ENCODE data around the gene TBC1D13.
"Not testable (repeated sequence)": the region's sequence is repeated elsewhere in the genome, so short reads cannot be mapped to it uniquely, and the experiment has no call there.

The TBC1D13 gene
- total RNA-seq: 36.2 to 56.9 (median 44.4) reads per million in 4 experiments

DNA sequence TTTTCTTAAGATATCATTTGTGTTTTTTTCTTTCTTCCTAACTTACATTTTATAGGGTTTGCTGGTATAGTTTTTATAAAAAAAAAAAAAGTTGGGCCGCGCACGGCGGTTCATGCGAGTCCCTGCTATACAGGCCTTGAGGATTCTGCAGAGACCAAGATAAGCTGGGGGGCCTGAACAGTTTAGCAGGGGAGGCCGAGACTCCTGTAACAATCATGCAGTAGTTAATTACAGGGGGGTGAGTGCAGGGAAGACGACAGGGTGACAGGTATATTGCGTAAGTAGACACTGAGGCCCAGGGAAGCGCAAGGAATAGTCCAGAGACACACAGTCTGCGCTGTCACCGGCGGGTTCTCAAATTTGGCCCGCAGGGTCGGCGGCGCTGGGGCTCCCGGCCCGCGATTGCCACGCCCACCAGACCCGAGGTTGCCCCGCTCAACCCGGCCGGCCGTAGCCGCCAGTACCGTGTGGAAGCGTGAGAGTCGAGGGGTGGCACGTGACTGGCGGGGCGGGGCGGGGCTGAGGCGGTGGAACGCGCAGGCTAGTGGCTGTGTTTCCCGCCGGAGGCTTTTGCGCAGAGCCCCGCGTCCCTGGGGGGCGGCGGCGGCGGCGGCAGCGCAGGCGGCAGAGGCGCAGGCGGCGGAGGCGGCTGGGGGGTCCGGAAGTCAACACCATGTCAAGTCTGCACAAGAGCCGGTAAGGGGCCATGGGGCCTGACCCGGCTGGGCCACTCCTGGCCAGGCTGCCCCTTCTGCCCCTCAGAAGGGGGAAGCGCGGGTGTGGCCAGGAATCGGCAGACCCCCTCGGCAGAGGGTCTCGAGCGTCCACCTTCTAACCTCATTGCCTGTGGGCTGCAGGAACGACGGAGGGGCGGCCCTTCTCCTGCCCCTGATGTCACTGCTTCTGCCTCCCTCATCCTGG, at the start of gene TBC1D13:
TBC1D13 (plus strand) TSS at position 573 of the 921 bp plus-strand sequence; CDS start at position 674, 101 bp downstream.
- peak; percentile 85 for DNase-seq

DNA sequence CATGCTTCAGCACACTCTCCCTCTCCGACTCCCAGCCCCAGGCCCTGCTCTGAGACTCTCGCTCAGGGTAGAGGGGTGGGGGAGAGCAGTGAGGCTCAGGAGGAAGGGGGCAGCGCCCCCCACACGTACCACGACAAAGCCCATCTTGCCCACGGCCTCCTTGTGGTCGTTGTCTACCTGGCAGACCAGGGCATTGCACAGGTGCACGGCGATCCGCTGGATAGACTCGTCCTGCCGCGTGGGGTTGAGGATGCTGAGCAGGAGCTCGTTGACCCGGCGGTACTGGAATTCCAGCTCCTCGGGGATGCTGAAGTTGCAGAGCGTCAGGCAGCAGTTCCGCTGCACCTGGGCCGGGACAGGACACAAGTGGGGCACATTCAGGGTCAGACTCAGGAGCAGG, 44.7 kb upstream of the TBC1D13 start:
- no peak for DNase-seq

GRCh38 chr9:128743421-128743820, 43.6 kb upstream of the TBC1D13 start:
- DNase-seq: no peak

GRCh38 chr9:128747241-128747640, 39.8 kb upstream of the TBC1D13 start:
- DNase-seq: no peak

- no peak for DNase-seq
Measured at GRCh38 chr9:128750926-128751595, 36.0 kb upstream of the TBC1D13 start.

DNA sequence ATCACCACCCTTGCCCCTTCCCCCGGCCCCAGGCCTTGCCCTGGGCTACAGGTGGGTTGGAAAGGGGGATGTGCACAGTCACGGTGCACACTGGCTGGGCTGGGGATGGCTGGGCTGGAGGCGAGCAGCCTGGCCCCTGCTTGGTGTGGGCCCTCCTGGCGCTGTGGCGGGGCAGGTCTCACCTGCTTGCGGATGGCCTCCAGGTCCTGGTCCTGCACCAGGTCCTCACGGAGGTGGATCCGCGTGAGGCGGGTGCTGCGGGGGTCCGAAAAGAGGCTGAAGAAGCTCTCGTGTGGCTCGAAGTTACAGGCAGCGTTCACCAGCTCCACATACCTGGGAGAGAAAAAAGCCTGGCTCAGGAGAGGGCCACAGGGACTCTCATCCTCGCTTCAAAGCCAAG, 33.4 kb upstream of the TBC1D13 start:
- DNase-seq: no peak

DNA sequence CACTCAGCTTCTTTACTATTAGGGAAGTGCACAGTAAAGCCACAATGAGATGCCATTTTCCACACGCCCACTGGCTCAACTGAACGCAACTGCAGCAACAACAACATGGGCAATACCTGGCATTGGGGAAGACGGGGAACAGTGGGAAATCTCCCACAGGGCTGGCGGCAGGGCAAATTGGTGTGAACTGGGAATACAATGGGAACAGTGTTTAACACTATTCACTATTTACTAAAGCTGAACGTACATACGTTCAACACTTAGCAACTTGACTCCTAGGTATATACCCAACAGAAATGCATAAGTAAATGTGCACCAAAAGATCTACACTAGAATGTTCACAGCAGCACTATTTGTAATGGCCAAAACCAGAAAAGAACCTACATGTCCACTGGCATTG, 29.5 kb upstream of the TBC1D13 start:
- no peak for DNase-seq

DNA sequence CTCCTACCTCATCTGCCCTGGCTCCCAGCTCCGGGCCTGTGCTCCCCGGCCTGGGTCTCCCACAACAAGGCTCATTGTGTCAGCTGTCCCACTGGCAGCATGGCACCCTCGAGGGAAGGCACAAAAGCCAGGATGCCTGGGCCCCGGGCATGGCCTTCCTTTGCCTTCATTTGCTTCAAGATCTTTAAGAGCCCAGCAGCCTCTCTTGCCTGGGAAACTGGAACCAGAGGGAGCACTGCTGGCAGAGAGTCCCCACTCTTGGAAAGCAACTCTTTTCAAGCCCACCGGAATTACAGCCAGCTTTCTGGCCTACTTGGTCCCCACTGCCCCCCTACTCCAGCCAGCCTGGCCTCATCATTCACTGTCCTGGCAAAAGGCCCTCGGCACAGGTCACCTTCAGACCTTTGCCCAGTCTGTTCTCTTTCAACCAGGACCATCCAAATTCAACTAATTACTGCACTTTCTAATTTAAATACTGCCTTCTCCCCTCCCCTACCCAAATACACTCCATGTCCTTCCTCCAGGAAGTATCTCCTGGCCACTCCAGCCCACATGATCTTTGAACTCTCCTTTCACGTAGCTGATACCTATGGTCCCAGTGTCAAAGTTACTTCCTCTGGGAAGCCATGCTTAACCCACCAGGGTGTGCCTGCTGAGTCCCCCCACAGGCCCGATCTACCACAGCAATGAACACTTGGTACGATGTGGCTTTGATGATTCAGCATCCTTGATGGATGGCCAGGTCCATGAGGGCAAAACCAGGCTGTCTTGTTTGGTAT, 24.2 kb upstream of the TBC1D13 start:
- DNase-seq: no peak

DNA sequence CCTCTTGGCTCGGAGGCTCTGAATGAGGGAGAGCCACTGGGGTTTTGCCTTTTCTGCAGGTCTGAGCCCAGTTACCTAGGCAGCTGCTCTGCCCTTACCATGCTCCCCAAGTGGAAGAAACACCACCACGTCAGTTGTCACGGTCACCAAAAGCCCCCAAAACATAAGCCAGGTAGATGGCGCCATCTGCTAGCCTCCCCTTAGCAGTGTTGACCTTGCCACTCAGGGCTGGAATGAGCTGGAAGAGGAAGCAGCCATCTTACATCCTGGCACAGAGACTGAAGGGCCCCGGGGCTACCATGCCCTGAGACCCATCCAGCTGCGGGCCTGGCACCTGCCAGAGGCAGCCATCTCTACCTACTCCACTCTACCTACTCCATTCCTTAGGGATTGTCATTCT, 22.7 kb upstream of the TBC1D13 start:
- no peak for DNase-seq

DNA sequence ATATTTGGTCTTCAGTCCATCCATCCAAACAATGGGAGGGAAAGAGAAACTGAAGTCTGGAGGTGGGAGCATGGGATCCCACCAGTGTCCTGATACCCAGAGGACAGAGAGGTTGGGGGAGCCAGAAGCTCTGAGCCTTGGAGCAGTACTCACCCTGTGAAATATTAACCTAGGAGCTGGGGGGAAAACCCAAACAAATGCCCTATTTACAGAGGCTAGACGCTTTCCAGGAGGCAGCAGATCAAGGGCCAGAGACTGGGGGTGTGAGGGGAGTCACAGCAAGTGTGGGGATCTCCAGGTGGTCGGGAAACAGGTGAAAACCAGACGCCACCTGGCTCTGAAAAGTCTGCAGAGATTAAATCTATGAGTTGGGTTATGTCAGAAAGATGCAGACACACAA, 21.6 kb upstream of the TBC1D13 start:
- no peak for DNase-seq

DNA sequence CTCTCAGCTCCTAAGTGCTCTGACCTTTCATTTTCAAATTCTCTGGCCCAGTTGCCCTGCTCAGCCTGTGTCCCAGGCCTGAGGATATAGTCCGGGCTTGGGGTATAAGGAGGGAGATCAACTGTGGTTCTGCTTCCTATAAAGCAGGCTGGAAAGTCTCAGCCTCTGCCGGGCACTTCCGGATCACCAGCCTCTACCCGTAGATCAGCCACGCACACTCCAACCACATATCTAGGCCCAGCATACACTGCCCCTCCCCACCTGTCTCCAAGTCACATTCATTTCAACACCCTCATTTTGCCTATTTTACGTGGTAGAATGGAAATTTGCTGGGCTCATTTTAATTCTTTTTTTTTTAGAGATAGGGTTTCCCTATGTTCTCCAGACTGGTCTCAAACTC, 18.4 kb upstream of the TBC1D13 start:
- no peak for DNase-seq

DNA sequence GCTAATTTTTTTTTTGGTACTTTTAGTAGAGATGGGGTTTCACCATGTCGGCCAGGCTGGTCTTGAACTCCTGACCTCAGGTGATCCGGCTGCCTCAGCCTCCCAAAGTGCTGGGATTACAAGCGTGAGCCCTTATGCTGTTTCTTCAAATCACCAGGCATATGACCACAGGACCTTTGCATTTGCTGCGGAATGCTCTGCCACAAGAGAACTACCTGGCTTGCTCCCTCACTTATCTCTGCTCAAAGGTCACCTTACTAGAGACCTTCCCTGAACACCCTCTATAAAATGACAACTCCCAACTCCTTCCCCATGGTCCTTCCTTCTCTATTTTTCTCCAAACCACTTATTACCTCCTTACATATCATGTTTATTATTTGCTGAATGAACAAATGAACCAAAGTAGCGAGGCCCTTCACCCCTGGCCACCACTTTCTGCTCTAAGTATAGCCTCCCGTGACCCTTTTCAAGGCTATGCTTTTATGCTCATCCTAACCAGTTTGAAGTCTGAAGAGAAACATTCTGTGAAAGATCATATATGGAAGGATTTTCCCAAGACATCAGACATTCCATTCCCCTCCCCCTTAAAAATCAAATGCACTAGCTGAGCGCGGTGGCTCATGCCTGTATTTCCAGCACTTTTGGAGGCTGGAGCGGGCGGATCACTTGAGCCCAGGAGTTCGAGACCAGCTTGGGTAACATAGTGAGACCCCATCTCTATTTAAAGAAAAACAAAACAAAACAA, 16.6 kb upstream of the TBC1D13 start:
- no peak for DNase-seq

DNA sequence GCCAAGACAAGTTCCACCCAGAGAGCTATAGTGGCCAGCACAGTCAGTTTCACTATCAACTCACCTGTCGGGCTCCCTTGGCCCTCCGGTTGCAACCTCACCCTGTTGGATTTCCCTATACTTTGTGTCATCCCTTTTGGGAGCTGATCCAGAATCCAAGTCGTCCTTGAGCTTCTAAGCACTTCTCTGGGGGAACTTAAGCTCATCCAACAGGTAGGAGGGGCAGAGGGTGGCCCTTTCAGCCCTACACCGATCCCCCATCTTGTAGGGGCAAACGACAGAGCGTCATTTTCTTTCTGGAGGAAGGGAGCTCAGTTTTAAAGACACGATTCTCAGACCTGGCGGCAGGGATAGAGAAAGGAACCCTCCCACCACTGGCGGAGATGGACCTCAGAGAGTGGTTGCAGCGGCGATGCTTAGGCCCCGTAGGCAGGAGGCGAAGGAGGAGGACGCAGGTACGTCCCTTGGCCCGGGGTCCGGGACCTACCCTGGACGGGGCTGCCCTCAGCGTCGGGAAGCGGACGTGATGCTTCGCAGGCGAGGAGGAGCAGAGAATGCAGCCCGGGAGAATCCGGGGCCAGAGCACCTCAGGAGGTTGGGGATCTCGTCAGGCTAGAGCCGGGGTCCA, 15.8 kb upstream of the TBC1D13 start:
- no peak for DNase-seq

- DNase-seq: peak; percentile 79
Measured at GRCh38 chr9:128771745-128772519, 15.1 kb upstream of the TBC1D13 start, which contains the start of gene ZER1. Gene ZER1 (minus strand): TSS chr9:128771927. CDS start chr9:128755565, 16,362 bp downstream.

- no peak for DNase-seq
Measured at GRCh38 chr9:128773049-128773448, 14.0 kb upstream of the TBC1D13 start.

DNA sequence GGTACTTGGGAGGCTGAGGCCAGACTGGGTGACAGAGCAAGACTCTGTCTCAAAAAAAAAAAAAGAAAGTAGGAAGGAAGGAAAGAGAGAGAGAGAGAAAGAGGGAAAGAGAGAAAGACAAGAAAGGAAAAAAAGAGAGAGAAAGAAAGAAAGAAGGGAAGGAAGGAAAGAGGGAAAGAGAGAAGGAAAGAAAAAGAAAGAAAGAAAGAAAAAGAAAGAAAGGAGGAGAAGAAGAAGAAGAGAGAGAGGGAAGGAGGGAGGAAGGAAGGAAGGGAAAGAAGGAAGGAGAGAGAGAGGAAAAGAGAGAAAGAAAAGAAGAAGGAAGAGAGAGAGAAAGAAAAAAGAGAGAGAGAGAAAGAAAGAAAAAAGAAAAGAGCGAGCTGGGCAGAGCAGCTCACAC, 12.2 kb upstream of the TBC1D13 start:
- no peak for DNase-seq

DNA sequence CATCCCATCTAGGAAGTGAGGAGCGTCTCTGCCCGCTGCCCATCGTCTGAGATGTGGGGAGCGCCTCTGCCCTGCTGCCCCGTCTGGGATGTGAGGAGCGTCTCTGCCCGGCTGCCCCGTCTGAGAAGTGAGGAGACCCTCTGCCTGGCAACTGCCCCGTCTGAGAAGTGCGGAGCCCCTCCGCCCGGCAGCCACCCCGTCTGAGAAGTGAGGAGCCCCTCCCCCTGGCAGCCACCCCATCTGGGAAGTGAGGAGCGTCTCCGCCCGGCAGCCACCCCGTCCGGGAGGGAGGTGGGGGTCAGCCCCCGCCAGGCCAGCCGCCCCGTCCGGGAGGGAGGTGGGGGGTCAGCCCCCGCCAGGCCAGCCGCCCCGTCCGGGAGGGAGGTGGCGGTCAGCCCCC, 7.0 kb upstream of the TBC1D13 start:
- DNase-seq: not testable (repeated sequence)

GRCh38 chr9:128781187-128782070, 5.6 kb upstream of the TBC1D13 start:
- DNase-seq: no peak

DNA sequence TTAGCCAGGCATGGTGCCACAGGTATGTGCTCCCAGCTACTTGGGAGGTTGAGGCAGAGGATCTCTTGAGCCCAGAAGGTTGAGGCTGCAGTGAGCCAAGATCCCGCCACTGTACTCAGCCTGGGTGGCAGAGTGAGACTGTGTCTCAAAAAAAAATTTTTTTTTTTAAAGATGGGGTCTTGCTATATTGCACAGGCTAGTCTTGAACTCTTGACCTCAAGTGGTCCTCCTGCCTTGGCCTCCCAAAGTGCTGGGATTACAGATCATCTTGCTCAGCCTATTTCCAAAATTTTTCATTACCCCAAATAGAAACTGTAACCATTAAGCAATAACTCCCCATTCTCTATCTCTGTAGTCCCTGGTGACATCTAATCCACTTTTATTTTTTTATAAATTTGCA, 4.4 kb upstream of the TBC1D13 start:
- no peak for DNase-seq

DNA sequence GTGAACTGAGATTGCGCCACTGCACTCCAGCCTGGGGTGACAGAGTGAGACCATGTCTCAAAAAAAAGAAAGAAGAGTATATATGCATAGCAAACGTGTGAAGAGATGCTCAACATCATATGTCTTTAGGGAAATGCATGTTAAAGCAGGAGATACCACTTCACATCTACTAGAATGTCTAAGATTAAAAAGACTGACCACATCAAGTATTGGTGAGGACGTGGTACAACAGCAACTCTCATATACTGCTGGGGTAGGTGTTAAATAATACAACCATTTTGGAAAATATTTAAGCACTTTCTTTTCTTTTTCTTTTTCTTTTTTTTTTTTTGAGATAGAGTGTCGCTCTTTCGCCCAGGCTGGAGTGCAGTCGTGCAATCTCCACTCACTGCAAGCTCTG, 1.6 kb upstream of the TBC1D13 start:
- DNase-seq: no peak
